HepG2 (cell line): ENCODE results near the gene TNFRSF11A. TPM values are rescaled to one million over a fixed set of nuclear protein-coding genes. Genes with fewer than 3 reads are reported as not detected.

Source experiments
- ATAC-seq: fragments of 200-7000 bp; cut with Tn5 transposase; 3 replicates; pipeline ENCODE4 v1.9.1; 2020; ENCODE audit warnings: mild to moderate bottlenecking, moderate library complexity
- BruUV-seq: library from RNA; stranded (reverse); fragments of 400-500 nt; replicated peaks from 2 replicates; lab custom pipeline; 2021; lab: Mats Ljungman, UMichigan
- CTCF ChIA-PET: fragments of 300-600 bp; formaldehyde crosslinking; extraction: SDS; loops from one replicate; lab custom pipeline; 2021; ENCODE audit warnings: low total read pairs, inconsistent platforms, low intra/inter-chr PET ratio; lab: Yijun Ruan, JAX
- POLR2A ChIA-PET: fragments of 350-600 bp; sonication (Branson Sonifier 250); formaldehyde crosslinking; loops from one replicate; lab custom pipeline; 2020; ENCODE audit warnings: antibody characterized with exemption, inconsistent platforms; lab: Yijun Ruan, JAX
- DNase-seq: peaks from one replicate; pipeline ENCODE4 v3.0.0-alpha.2; 2015; ENCODE audit warnings: low spot score
- FAIRE-seq: peaks from 3 replicates; lab custom pipeline; 2011; peaks lifted over from hg19 to GRCh38; lab: Jason Lieb, UNC
- H2AFZ ChIP-seq: one replicate; pipeline ENCODE4 v1.6.1; 2011; ENCODE audit warnings: low read length, inconsistent platforms
- H3K27ac ChIP-seq: fragments of 300-600 bp; 3 replicates; pipeline ENCODE4 v1.8.0; 2011; ENCODE audit warnings: mixed run types, mild to moderate bottlenecking, mixed read lengths, low read length, inconsistent platforms; ENCODE audit not compliant: insufficient read depth; ENCODE audit errors: extremely low read length
- H3K27me3 ChIP-seq, 2 experiments: fragments of 200-600 bp in 1 of 2; 2 replicates in 1 of 2; 3 replicates in 1 of 2; pipeline versions ENCODE4 v1.6.0 to v1.8.0; 2011; ENCODE audit warnings: low read length in 2 of 2, mild to moderate bottlenecking in 2 of 2, moderate library complexity in 2 of 2, inconsistent platforms in 1 of 2; ENCODE audit not compliant: insufficient read depth in 2 of 2, control insufficient read depth in 1 of 2
- H3K36me3 ChIP-seq, 2 experiments: fragments of 200-600 bp in 1 of 2; replicated peaks in 1 of 2; 2 replicates in 1 of 2; 3 replicates in 1 of 2; pipeline versions ENCODE4 v1.5.1 to v1.8.0; 2011; ENCODE audit warnings: low read length in 2 of 2, inconsistent platforms in 1 of 2; ENCODE audit not compliant: insufficient read depth in 2 of 2, control insufficient read depth in 1 of 2
- H3K4me1 ChIP-seq: 2 replicates; pipeline ENCODE4 v1.5.1; 2012; ENCODE audit warnings: low read length, inconsistent platforms; ENCODE audit not compliant: insufficient read depth
- H3K4me2 ChIP-seq: 2 replicates; pipeline ENCODE4 v1.6.0; 2011; ENCODE audit warnings: low read depth, low read length, inconsistent platforms
- H3K4me3 ChIP-seq, 3 experiments: fragments of 200-600 bp in 1 of 3; sonication (generic), shearing (Covaris generic) in 1 of 3; replicated peaks in 1 of 3; 2 replicates each; pipeline ENCODE4 v1.5.1; 2011 to 2016; ENCODE audit warnings: low read length in 3 of 3, inconsistent platforms in 2 of 3, low read depth in 2 of 3, mild to moderate bottlenecking in 2 of 3, control low read depth in 1 of 3, mixed read lengths in 1 of 3; ENCODE audit not compliant: insufficient read depth in 1 of 3
- H3K79me2 ChIP-seq: one replicate; pipeline ENCODE4 v1.6.1; 2011; ENCODE audit warnings: low read length, inconsistent platforms; ENCODE audit not compliant: insufficient read depth
- H3K9ac ChIP-seq: 2 replicates; pipeline ENCODE4 v1.6.0; 2011; ENCODE audit warnings: mild to moderate bottlenecking, low read depth, low read length, inconsistent platforms; ENCODE audit not compliant: insufficient read depth
- H3K9me3 ChIP-seq: 2 replicates; pipeline ENCODE4 v1.5.1; 2012; ENCODE audit warnings: mild to moderate bottlenecking, low read length
- H4K20me1 ChIP-seq: 2 replicates; pipeline ENCODE4 v1.6.0; 2011; ENCODE audit warnings: inconsistent platforms, mild to moderate bottlenecking, low read length, moderate library complexity; ENCODE audit not compliant: insufficient read depth
- EED ChIP-seq: sonication (generic); formaldehyde crosslinking; IDR thresholded peaks from 2 replicates; pipeline ENCODE4 v1.5.0; 2020; ENCODE audit warnings: mild to moderate bottlenecking, missing genetic modification reagents
- KDM6A ChIP-seq: IDR thresholded peaks from 2 replicates; pipeline ENCODE4 v1.6.1; 2016; ENCODE audit warnings: low read depth
- MBD4 ChIP-seq: IDR thresholded peaks from 2 replicates; pipeline ENCODE4 v1.6.1; 2012; ENCODE audit warnings: low read length, inconsistent platforms, borderline replicate concordance
- ZNF709 ChIP-seq: sonication (generic); formaldehyde crosslinking; IDR thresholded peaks from 2 replicates; pipeline ENCODE4 v1.5.0; 2020; ENCODE audit warnings: mild to moderate bottlenecking, missing genetic modification reagents
- ZNF790 ChIP-seq: sonication (generic); formaldehyde crosslinking; IDR thresholded peaks from 2 replicates; pipeline ENCODE4 v1.8.0; 2022; ENCODE audit warnings: missing genetic modification reagents, mild to moderate bottlenecking, borderline replicate concordance
- ZSCAN5A ChIP-seq: sonication (generic); formaldehyde crosslinking; IDR thresholded peaks from 2 replicates; pipeline ENCODE4 v1.8.0; 2022; ENCODE audit warnings: mild to moderate bottlenecking, missing genetic modification reagents, borderline replicate concordance
- WGBS: methylation state at CpG from one replicate; pipeline ENCODE4 v1.1.6; 2017; ENCODE audit warnings: low lambda C conversion rate; 5-methylcytosine and 5-hydroxymethylcytosine counted together
- in situ Hi-C: cut with HindIII; loops from 2 replicates; pipeline ENCODE4 v1.10.0; 2017; ENCODE audit warnings: low pct_unique_long_range_greater_than_20kb; ENCODE audit not compliant: extremely low pct_ligation_motif_present
- intact Hi-C: fragments of 100-400 bp; cut with micrococcal nuclease; formaldehyde crosslinking; loops from one replicate; pipeline ENCODE4 v1.10.0; 2022; ENCODE audit not compliant: unreplicated experiment
- polyA plus RNA-seq, 8 experiments: library from polyadenylated mRNA; depleted of rRNA in 3 of 8; stranded (reverse) in 7 of 8; unstranded in 1 of 8; fragments of >200 nt; fragmentation: Illumina TruSeq in 4 of 8; extraction: Trizol in 4 of 8; gene quantifications; 2 replicates each; pipeline versions ENCODE4 v1.2.1 to v1.2.3, GENCODE V29; 2011 to 2016; ENCODE audit warnings: low read depth in 4 of 8, missing spikeins in 1 of 8, mixed read lengths in 1 of 8; ENCODE audit not compliant: insufficient read depth in 1 of 8
- total RNA-seq, 5 experiments: library from RNA; depleted of rRNA; stranded (reverse); fragments of >200 nt; fragmentation: Illumina TruSeq; extraction: Trizol; gene quantifications; 2 replicates each; pipeline ENCODE4 v1.2.3, GENCODE V29; 2016; ENCODE audit warnings: low read depth in 1 of 5
- TF ChIP-seq, protein P1 (sequence below): sonication (generic); formaldehyde crosslinking; IDR thresholded peaks from 2 replicates; pipeline ENCODE4 v1.4.0; 2020; ENCODE audit warnings: mild to moderate bottlenecking, missing genetic modification reagents
- TF ChIP-seq, protein P2 (sequence below): sonication (generic); formaldehyde crosslinking; IDR thresholded peaks from 2 replicates; pipeline ENCODE4 v1.4.0; 2020; ENCODE audit warnings: missing genetic modification reagents
- TF ChIP-seq, protein P3 (sequence below): sonication (generic); formaldehyde crosslinking; IDR thresholded peaks from 2 replicates; pipeline ENCODE4 v1.5.1; 2020; ENCODE audit warnings: missing genetic modification reagents, mild to moderate bottlenecking, borderline replicate concordance

Gene TNFRSF11A
- total and polyA plus RNA-seq, 2 of the 13 experiments (the other 11 are each of a cell fraction or from before 2014, with no cell fraction given): 4.6 to 6.4 TPM

DNA sequence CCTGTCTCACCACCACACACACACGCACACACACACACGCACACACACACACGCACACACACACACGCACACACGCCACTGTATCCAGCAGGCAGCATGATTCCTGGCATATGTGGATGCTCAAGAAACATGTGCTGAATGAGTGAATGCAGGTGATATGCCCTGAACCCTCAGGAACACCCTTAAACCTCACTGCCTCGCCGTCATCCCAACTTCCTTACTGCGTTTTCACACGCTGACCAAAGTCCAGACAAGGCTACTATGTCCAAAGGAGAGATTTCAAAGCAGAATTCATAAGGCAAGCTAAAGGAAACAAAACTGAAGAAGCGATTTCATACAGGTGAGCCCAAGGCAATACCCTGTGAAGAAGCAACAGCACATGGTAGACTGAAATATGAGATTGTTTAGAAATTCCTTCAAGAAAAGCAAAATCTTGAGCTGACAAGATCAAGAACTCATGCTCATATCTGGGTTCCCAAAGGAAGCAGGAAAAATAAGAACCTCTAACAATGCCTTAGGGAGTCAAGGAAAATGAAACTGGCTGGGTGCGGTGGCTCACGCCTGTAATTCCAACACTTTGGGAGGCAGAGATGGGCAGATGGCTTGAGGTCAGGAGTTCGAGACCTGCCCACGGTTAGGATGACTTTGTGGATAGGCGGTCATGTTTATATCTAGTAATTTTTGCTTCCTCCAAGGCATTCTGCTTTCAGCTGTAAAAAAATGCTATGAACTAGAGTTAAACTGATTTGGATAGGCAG is 69.1 kb downstream of the TNFRSF11A start (continued):
- TF ChIP-seq, protein P1, sequence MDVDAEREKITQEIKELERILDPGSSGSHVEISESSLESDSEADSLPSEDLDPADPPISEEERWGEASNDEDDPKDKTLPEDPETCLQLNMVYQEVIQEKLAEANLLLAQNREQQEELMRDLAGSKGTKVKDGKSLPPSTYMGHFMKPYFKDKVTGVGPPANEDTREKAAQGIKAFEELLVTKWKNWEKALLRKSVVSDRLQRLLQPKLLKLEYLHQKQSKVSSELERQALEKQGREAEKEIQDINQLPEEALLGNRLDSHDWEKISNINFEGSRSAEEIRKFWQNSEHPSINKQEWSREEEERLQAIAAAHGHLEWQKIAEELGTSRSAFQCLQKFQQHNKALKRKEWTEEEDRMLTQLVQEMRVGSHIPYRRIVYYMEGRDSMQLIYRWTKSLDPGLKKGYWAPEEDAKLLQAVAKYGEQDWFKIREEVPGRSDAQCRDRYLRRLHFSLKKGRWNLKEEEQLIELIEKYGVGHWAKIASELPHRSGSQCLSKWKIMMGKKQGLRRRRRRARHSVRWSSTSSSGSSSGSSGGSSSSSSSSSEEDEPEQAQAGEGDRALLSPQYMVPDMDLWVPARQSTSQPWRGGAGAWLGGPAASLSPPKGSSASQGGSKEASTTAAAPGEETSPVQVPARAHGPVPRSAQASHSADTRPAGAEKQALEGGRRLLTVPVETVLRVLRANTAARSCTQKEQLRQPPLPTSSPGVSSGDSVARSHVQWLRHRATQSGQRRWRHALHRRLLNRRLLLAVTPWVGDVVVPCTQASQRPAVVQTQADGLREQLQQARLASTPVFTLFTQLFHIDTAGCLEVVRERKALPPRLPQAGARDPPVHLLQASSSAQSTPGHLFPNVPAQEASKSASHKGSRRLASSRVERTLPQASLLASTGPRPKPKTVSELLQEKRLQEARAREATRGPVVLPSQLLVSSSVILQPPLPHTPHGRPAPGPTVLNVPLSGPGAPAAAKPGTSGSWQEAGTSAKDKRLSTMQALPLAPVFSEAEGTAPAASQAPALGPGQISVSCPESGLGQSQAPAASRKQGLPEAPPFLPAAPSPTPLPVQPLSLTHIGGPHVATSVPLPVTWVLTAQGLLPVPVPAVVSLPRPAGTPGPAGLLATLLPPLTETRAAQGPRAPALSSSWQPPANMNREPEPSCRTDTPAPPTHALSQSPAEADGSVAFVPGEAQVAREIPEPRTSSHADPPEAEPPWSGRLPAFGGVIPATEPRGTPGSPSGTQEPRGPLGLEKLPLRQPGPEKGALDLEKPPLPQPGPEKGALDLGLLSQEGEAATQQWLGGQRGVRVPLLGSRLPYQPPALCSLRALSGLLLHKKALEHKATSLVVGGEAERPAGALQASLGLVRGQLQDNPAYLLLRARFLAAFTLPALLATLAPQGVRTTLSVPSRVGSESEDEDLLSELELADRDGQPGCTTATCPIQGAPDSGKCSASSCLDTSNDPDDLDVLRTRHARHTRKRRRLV (CRISPR knock-in tag): no peak

DNA sequence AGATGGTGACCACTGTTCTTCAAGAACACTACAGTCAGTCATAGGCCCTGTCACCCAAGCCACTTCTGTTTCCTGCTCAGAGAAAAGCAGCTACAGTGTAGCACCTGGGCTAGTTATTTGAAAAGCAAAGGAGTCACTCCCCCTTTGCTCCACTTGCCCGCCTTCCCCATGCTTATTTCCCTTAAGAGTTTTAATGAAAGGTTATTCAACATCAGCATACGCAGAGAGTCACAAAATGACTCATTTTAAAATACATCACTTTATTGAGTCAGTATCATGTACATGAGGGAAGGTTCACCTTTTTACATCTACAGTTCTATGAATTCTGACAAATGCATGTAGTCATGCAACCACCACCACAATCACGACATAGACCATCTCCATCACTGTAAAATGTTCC is 71.3 kb downstream of the TNFRSF11A start:
- in situ Hi-C loops: loop anchor here (10.0 kb wide), 1 partner anchor 72 kb away; the partner anchor contains the start of gene TNFRSF11A
- H3K27ac ChIP-seq: no peak overlapping the region
- H2AFZ ChIP-seq: no peak overlapping the region
- ChIA-PET CTCF (no interaction called here), POLR2A (no interaction called here)
- ATAC-seq (no peak), DNase-seq (no peak), FAIRE-seq (no peak)
- no peaks in the 10 kb centered on the region for H4K20me1 ChIP-seq
- no peaks in the 10 kb centered on the region for H3K36me3 ChIP-seq
- H3K27me3 ChIP-seq: no peaks in the 10 kb centered on the region
- H3K4me2 ChIP-seq: no peak overlapping the region
- BruUV-seq: no TSS peak
- no peak overlapping the region for H3K4me3 ChIP-seq
- H3K9ac ChIP-seq: no peak overlapping the region
- 55% methylated on average over 3 of the region's 3 CpGs for WGBS
- no peaks in the 10 kb centered on the region for H3K79me2 ChIP-seq
- intact Hi-C loops: no loop called here
- H3K4me1 ChIP-seq: peaks cover 39% of the 10 kb centered on the region
- H3K9me3 ChIP-seq: no peaks in the 10 kb centered on the region
- TF ChIP-seq ZNF790 (no peak), MBD4 (no peak), EED (CRISPR knock-in tag) (no peak), ZSCAN5A (no peak), ZNF709 (CRISPR knock-in tag) (no peak), KDM6A (CRISPR knock-in tag) (no peak)
- TF ChIP-seq, protein P2, sequence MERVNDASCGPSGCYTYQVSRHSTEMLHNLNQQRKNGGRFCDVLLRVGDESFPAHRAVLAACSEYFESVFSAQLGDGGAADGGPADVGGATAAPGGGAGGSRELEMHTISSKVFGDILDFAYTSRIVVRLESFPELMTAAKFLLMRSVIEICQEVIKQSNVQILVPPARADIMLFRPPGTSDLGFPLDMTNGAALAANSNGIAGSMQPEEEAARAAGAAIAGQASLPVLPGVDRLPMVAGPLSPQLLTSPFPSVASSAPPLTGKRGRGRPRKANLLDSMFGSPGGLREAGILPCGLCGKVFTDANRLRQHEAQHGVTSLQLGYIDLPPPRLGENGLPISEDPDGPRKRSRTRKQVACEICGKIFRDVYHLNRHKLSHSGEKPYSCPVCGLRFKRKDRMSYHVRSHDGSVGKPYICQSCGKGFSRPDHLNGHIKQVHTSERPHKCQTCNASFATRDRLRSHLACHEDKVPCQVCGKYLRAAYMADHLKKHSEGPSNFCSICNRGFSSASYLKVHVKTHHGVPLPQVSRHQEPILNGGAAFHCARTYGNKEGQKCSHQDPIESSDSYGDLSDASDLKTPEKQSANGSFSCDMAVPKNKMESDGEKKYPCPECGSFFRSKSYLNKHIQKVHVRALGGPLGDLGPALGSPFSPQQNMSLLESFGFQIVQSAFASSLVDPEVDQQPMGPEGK (CRISPR knock-in tag): no peak
- TF ChIP-seq, protein P3, sequence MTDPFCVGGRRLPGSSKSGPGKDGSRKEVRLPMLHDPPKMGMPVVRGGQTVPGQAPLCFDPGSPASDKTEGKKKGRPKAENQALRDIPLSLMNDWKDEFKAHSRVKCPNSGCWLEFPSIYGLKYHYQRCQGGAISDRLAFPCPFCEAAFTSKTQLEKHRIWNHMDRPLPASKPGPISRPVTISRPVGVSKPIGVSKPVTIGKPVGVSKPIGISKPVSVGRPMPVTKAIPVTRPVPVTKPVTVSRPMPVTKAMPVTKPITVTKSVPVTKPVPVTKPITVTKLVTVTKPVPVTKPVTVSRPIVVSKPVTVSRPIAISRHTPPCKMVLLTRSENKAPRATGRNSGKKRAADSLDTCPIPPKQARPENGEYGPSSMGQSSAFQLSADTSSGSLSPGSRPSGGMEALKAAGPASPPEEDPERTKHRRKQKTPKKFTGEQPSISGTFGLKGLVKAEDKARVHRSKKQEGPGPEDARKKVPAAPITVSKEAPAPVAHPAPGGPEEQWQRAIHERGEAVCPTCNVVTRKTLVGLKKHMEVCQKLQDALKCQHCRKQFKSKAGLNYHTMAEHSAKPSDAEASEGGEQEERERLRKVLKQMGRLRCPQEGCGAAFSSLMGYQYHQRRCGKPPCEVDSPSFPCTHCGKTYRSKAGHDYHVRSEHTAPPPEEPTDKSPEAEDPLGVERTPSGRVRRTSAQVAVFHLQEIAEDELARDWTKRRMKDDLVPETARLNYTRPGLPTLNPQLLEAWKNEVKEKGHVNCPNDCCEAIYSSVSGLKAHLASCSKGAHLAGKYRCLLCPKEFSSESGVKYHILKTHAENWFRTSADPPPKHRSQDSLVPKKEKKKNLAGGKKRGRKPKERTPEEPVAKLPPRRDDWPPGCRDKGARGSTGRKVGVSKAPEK (CRISPR knock-in tag): no peak
